Neural progenitor cell (in vitro differentiated cells): ENCODE data around the gene HES4. TPM values are rescaled to one million over a fixed set of nuclear protein-coding genes. Genes with fewer than 3 reads are reported as not detected.

Experiments
- DNase-seq: peaks from one replicate; pipeline ENCODE4 v3.0.0-alpha.2; 2016; ENCODE audit warnings: low spot score
- H2AFZ ChIP-seq: fragments of 200-600 bp; sonication (generic); replicated peaks from 2 replicates; pipeline ENCODE4 v1.6.1; 2016; ENCODE audit warnings: antibody characterized with exemption
- H3F3A ChIP-seq: fragments of 200-600 bp; sonication (generic); 2 replicates; pipeline ENCODE4 v1.6.1; 2016; ENCODE audit warnings: antibody characterized with exemption, low read depth
- H3K27ac ChIP-seq: fragments of 200-600 bp; sonication (generic); 2 replicates; pipeline ENCODE4 v1.5.1; 2016; ENCODE audit warnings: mild to moderate bottlenecking
- H3K27me3 ChIP-seq: fragments of 200-600 bp; sonication (generic); 2 replicates; pipeline ENCODE4 v1.6.1; 2016; ENCODE audit warnings: mild to moderate bottlenecking, moderate library complexity
- H3K36me3 ChIP-seq: fragments of 200-600 bp; sonication (generic); 2 replicates; pipeline ENCODE4 v1.5.1; 2016
- H3K4me1 ChIP-seq: fragments of 200-600 bp; sonication (generic); 2 replicates; pipeline ENCODE4 v1.6.1; 2016; ENCODE audit warnings: mixed run types
- H3K4me2 ChIP-seq: fragments of 200-600 bp; sonication (generic); 2 replicates; pipeline ENCODE4 v1.6.1; 2016
- H3K4me3 ChIP-seq: fragments of 200-600 bp; sonication (generic); 2 replicates; pipeline ENCODE4 v1.5.1; 2016
- H3K79me2 ChIP-seq: fragments of 200-600 bp; sonication (generic); 2 replicates; pipeline ENCODE4 v1.6.1; 2016; ENCODE audit warnings: low read depth
- H3K9ac ChIP-seq: fragments of 200-600 bp; sonication (generic); 2 replicates; pipeline ENCODE4 v1.6.1; 2016
- H3K9me3 ChIP-seq: fragments of 200-600 bp; sonication (generic); 2 replicates; pipeline ENCODE4 v1.5.1; 2016; ENCODE audit warnings: low read depth
- H4K20me1 ChIP-seq: fragments of 200-600 bp; sonication (generic); 2 replicates; pipeline ENCODE4 v1.6.1; 2016; ENCODE audit warnings: low read depth
- H3K27ac Mint-ChIP-seq: 3 replicates; pipeline ENCODE4 v1.8.0; 2021; ENCODE audit warnings: mixed read lengths
- H3K27me3 Mint-ChIP-seq: 2 replicates; pipeline ENCODE4 v1.8.0; 2022; ENCODE audit warnings: low read depth, mild to moderate bottlenecking, inconsistent platforms, moderate library complexity, mixed read lengths; ENCODE audit not compliant: insufficient read depth
- H3K36me3 Mint-ChIP-seq: 3 replicates; pipeline ENCODE4 v1.8.0; 2021; ENCODE audit warnings: mixed read lengths
- H3K4me1 Mint-ChIP-seq: 3 replicates; pipeline ENCODE4 v1.8.0; 2021; ENCODE audit warnings: mixed read lengths
- H3K4me3 Mint-ChIP-seq: 3 replicates; pipeline ENCODE4 v1.8.0; 2021; ENCODE audit warnings: mild to moderate bottlenecking, moderate library complexity, mixed read lengths
- H3K9me3 Mint-ChIP-seq: 3 replicates; pipeline ENCODE4 v1.8.0; 2020; ENCODE audit warnings: mixed read lengths
- CTCF ChIP-seq: fragments of 200-600 bp; sonication (generic); IDR thresholded peaks from 2 replicates; pipeline ENCODE4 v1.5.1; 2017; ENCODE audit warnings: antibody characterized with exemption, mild to moderate bottlenecking
- EZH2 ChIP-seq: fragments of 200-600 bp; sonication (generic); IDR thresholded peaks from 2 replicates; pipeline ENCODE4 v1.6.1; 2017; ENCODE audit warnings: antibody characterized with exemption, mild to moderate bottlenecking, moderate library complexity
- EZH2phosphoT487 ChIP-seq: fragments of 200-600 bp; sonication (generic); IDR thresholded peaks from 2 replicates; pipeline ENCODE4 v1.6.1; 2017; ENCODE audit warnings: antibody characterized with exemption
- total RNA-seq: library from RNA; depleted of rRNA; stranded (reverse); fragments of >200 nt; gene quantifications from 2 replicates; pipeline ENCODE4 v1.2.3, GENCODE V29; 2015; ENCODE audit warnings: low replicate concordance

HES4 gene
- total RNA-seq, 1 donor from 2014 or later = 7.6 TPM

- no peaks in the 10 kb centered on the region for H3K79me2 ChIP-seq
- H3K36me3 ChIP-seq = no peaks in the 10 kb centered on the region
- Mint-ChIP-seq H3K27ac (no peak overlapping the region), H3K9me3 (peaks cover 6% of the 10 kb centered on the region), H3K4me3 (peak overlapping the region; percentile 80), H3K27me3 (peaks cover 16% of the 10 kb centered on the region), H3K36me3 (peaks cover 2% of the 10 kb centered on the region), H3K4me1 (peaks cover 14% of the 10 kb centered on the region)
- peak overlapping the region; percentile 70 for H3K4me3 ChIP-seq
- H3K9ac ChIP-seq = no peak overlapping the region
- H3K27ac ChIP-seq = no peak overlapping the region
- no peak overlapping the region for H2AFZ ChIP-seq
- peaks cover 22% of the 10 kb centered on the region for H4K20me1 ChIP-seq
- no peak for TF ChIP-seq CTCF
- TF ChIP-seq EZH2phosphoT487 = no peak
- TF ChIP-seq EZH2 = no peak
- peaks cover 29% of the 10 kb centered on the region for H3F3A ChIP-seq
- peaks cover 100% of the 10 kb centered on the region for H3K27me3 ChIP-seq
- peaks cover 14% of the 10 kb centered on the region for H3K4me1 ChIP-seq
- no peak for DNase-seq
- no peaks in the 10 kb centered on the region for H3K9me3 ChIP-seq
- H3K4me2 ChIP-seq = peak overlapping the region; percentile 97
Observed at GRCh38 chr1:998745-998994, 1.2 kb downstream of the HES4 start.

- Histone ChIP-seq H3K4me1 (peaks cover 12% of the 10 kb centered on the region), H3K4me3 (peak overlapping the region; percentile 70), H3K27ac (no peak overlapping the region), H3K4me2 (peak overlapping the region; percentile 97), H4K20me1 (peaks cover 22% of the 10 kb centered on the region), H3K9ac (no peak overlapping the region), H2AFZ (no peak overlapping the region), H3K79me2 (no peaks in the 10 kb centered on the region), H3K27me3 (peaks cover 100% of the 10 kb centered on the region), H3K36me3 (no peaks in the 10 kb centered on the region), H3F3A (peaks cover 29% of the 10 kb centered on the region), H3K9me3 (no peaks in the 10 kb centered on the region)
- peaks cover 16% of the 10 kb centered on the region for H3K27me3 Mint-ChIP-seq
- peaks cover 10% of the 10 kb centered on the region for H3K4me1 Mint-ChIP-seq
- H3K27ac Mint-ChIP-seq = no peak overlapping the region
- H3K9me3 Mint-ChIP-seq = peaks cover 6% of the 10 kb centered on the region
- peaks cover 2% of the 10 kb centered on the region for H3K36me3 Mint-ChIP-seq
- TF ChIP-seq CTCF (peak; percentile 16), EZH2 (peak; percentile 76), EZH2phosphoT487 (peak; percentile 83)
- peak; percentile 74 for DNase-seq
- peak overlapping the region; percentile 80 for H3K4me3 Mint-ChIP-seq
Observed at GRCh38 chr1:997993-998744, 1.7 kb downstream of the HES4 start.

GRCh38 chr1:997713-997992, 2.2 kb downstream of the HES4 start:
- peaks cover 2% of the 10 kb centered on the region for H3K36me3 Mint-ChIP-seq
- no peak for TF ChIP-seq EZH2phosphoT487
- TF ChIP-seq CTCF = no peak
- TF ChIP-seq EZH2 = no peak
- Histone ChIP-seq H3K27me3 (peaks cover 100% of the 10 kb centered on the region), H3K4me2 (peak overlapping the region; percentile 97), H3K4me3 (peak overlapping the region; percentile 70), H4K20me1 (peaks cover 22% of the 10 kb centered on the region), H3K4me1 (peaks cover 12% of the 10 kb centered on the region), H3K36me3 (no peaks in the 10 kb centered on the region), H3K27ac (no peak overlapping the region), H3K9ac (no peak overlapping the region), H3K79me2 (no peaks in the 10 kb centered on the region), H2AFZ (no peak overlapping the region), H3K9me3 (no peaks in the 10 kb centered on the region), H3F3A (peaks cover 29% of the 10 kb centered on the region)
- H3K4me3 Mint-ChIP-seq = peak overlapping the region; percentile 59
- H3K9me3 Mint-ChIP-seq = peaks cover 9% of the 10 kb centered on the region
- no peak for DNase-seq
- no peak overlapping the region for H3K27ac Mint-ChIP-seq
- peaks cover 9% of the 10 kb centered on the region for H3K4me1 Mint-ChIP-seq
- H3K27me3 Mint-ChIP-seq = peaks cover 16% of the 10 kb centered on the region
